ENCODE measurements around the gene SERPINE1.

GRCh38 chr7:101123703-101124068 is 3.2 kb upstream of the SERPINE1 start:
- TF ChIP-seq GATA2 (IDR thresholded peaks at IDR 0.05; ENCODE audit: low read depth, low read length), result no peak
- no peak for TF ChIP-seq GATA3 (IDR thresholded peaks at IDR 0.05; ENCODE audit: low read depth, low read length)
